HG02840 (cell line): ENCODE results near the gene PHKB.
"Not testable (repeated sequence)": the region's sequence is repeated elsewhere in the genome, so short reads cannot be mapped to it uniquely, and the experiment has no call there.

Experiments used
- ATAC-seq: cut with Tn5 transposase; IDR thresholded peaks from one replicate; pipeline ENCODE4 v1.9.1; 2021; ENCODE audit warnings: mild to moderate bottlenecking, moderate library complexity, moderate number of reproducible peaks; ENCODE audit not compliant: unreplicated experiment, low FRiP score

The PHKB gene

DNA sequence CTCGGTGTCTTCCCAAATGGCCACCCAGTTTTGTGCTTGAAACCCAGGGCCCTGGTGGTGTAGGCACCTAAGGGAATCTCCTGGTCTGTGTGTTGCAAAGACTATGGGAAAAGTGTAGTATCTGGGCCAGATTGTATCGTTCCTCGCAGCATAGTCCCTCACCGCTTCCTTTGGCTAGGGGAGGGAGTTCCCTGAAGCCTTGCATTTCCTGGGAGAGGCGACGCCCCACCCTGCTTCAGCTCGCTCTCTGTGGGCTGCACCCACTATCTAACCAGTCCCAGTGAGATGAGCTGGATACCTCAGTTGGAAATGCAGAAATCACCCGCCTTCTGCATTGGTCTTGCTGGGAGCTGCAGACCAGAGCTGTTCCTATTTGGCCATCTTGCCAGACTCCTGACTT is 93.5 kb downstream of the PHKB start:
- ATAC-seq = not testable (repeated sequence)

DNA sequence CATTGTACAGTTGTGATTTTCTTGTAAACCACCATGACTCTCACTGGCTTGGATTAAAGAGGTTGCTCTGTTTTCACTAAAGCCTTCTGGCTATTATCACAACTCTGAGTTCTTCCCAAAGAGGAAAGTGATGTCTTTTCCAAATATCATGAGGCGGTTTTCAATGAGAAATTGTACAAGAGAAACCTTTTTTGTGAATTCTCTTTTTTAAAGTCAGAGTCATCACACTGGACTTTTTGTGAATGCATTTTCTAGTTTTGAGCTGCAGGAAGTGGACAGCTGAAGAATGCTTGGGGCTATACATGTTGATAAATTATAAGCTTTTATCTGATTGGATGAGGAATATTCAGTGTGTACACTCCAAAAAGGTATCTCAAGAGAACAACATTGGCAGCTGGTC is 100.2 kb downstream of the PHKB start:
- no peak for ATAC-seq

DNA sequence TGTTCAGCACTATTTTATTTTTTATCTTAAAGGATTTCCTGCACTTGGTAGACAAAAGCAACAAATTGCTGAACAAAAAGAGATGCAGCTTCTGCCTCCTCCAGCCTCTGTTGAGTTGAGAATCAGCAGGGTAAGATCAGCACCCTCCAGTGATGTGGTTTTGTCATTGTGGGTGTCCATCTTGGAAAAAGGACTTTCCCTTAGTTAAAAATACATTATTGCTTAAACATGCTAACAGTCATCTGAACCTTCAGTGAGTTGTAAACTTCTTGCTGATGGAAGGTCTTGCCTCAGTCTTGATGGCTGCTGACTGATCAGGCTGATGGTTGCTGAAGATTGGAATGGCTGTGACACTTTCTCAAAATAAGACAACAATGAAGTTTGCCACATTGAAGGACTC is 101.2 kb downstream of the PHKB start:
- no peak for ATAC-seq

DNA sequence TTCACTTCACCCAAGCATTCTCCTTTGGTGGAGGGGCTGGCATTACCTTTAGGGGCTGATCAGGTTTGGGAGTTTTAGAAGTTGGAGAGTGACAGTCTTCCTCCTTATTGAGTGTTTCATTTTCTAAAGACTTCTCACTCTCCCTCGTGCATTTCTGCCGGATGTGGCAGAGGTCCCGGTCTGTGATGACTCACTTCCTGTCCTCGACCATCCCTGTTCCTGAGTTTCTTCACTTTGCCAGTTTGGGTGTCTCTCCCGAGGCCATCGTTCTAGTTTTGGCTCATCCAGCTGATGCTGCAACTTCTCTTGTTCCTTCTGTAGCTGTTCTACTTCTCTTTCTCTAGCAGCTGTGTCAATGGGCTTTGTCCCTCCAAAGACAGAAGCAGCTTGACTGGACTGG is 104.3 kb downstream of the PHKB start:
- no peak for ATAC-seq

DNA sequence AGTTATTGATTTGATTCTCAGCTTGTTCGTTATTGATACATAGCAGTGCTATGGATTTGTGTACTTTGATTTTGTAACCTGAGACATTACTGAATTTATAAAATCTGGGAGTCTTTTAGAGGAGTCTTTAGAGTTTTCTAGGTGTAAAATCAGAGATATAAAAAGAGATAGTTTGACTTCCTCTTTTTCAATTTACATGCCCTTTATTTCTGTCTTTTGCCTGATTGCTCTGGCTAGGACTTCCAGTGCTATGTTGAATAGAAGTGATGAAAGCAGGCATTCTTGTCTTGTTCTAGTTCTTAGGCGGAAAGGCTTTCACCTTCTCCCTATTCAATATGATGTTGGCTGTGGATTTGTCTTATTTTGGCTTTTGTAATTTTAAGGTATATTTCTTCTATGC is 106.2 kb downstream of the PHKB start:
- ATAC-seq = no peak

DNA sequence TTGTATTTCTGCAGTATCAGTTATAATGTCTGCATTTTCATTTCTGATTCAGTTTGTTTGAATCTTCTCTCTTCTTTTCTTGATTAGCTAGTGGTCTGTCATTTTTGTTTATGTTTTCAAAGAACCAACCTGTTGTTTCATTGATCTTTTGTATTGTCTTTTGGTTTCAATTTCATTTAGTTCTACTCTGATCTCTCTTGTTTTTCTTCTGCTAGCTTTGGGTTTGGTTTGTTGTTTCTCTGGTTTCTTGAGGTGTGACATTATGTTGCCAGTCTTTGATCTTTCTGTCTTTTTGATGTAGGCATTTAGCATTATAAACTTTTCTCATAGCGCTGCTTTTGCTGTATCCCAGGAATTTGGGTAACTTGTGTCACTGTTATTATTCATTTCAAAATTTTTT is 107.2 kb downstream of the PHKB start:
- ATAC-seq = no peak

DNA sequence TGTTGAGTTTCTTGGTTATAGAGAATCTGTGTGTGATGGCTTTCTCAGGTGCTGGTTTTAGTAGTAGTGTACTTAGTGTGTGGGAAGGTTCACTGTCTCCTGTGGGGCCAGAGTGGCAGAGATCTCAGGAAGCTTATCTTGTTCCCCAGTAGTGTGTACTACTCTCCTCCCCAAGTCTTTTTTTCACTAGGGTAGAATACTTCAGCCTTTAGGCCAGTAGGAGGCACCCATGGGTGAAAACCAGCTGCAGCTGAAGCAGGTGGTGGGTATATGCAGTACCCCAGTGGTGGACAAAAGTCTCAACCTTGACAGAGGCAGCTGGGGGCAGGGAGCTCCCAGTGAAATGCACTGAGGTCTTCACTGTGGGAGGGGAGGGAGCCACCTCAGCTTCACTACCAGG is 109.9 kb downstream of the PHKB start:
- no peak for ATAC-seq

DNA sequence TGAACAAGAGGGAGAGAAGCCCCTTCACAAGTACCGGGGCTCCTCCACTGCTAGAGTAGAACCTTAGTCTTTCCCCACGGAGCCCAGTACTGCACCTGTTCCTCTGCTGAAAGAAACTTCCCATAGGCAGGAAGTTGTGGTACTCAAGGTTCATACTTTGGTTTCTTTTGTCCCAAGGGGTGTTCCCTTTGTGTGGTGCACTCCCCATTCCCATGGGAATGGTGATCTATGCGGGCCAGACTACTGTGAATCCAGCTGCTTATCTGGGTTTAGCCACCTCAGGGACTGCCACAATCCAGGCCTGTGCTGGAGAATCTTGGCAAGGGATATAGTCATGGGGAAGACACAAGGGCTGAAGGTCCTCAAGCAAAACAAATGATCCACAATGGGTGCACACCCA is 110.6 kb downstream of the PHKB start:
- no peak for ATAC-seq

DNA sequence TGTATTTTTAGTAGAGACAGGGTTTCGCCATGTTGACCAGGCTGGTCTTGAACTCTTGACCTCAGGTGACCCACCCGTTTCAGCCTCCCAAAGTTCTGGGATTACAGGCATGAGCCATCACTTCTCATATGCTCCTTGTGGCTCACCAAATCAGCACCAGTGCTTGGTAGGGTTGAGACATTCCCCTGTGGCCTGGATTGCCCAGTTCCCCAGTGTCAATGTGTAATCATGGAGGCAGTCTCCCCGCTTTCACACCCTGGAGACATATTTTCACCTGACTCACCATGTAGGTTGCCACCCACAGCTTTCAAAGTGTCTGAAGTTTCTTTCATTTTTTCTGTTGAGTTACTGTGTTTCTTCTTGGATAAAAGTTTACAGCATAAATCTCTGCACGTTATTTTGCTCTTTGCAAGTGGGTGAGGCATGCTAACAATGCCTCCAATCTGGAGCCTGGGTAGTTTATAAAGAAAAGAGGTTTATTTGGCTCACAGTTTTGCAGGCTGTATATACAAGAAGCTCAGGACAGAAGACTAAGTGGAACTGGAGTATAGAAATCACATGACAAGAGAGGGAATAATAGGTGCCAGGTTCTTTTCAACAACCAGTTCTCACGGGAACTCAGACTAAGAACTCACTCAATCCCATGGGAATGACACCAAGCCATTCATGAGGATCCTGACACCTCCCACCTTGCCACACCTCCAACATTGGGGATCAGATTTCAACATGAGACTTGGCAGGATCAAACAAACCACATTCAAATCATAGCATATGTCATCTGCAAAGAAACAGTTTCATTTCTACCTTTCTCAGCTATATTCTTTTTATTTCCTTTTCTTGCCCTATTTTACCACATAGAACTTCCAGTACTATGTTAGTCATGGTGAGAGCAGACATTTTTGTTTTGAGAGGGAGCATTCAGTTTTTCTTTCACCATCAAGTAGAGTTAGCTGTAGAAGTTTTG is 113.2 kb downstream of the PHKB start:
- ATAC-seq = no peak

DNA sequence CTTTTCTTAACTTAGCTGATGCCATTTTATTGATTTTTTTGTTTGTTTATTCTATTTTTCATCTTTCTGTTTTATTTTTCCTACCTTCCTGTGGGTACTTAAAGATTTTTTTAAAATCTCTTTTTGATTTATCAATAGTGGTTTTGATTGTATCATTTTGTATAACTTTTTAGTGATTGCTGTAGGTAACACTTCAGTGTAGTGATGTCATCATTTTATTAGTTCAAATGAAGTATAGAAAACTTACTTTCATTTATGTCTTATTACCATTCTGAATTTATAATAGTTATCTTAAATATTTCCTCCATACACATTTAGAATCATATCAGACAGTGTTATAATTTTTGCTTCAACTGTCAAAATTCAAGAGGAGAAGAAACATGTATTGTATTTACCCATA is 115.9 kb downstream of the PHKB start:
- no peak for ATAC-seq

DNA sequence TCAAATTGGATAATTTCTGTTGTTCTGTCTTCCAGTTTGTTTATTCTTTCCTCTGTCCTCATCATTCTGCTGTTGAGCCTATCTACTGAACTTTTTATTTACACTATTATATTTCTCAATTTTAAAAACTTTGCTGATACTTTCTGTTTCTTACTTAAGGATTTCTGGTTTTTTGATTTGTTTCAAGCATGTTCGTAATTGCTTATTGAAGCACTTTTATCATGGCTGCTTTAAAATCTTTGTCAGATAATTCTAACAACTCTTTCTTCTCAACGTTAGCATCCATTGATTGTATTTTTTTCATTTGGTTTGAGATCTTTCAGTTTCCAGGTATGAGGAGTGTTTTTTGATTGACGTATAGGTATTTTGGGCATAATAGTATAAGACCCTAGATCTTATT is 116.9 kb downstream of the PHKB start:
- no peak for ATAC-seq

DNA sequence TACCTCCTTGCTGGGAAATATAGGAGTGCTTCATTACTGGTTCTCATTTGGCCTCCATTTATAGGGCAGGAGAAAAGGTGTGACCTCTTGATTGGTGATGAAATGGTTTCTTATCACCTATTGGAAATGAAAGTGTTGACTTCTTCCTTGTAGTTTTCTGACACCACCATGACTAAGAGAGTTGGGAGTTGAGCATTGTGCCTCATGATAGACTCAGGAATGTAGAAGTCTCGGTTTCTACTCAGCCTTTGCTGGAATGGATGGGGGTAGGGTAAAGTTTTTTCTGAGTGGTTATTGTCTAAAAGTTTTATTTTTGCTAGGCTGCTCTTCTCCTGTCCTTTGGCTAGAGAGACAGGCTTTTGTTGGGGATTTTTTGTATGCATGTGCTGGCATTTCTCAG is 117.4 kb downstream of the PHKB start:
- no peak for ATAC-seq

DNA sequence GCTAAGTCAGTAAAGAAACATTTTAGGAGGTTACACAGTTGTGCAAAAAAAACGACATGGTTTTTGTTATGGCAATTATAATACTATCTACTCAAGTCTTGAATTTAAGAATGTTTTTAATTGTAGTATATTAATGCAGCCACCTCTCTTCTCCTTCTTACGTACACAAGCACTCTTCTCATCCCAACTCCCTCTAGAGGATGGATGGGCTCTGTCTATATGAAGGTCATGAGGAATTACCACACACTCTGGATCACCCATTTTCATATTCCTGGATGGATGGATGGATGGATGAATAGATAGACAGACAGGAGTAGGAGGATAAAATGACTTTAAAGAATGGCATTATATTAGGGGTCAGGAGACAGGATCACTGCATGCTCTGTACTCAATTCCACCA is 120.0 kb downstream of the PHKB start:
- ATAC-seq = no peak

DNA sequence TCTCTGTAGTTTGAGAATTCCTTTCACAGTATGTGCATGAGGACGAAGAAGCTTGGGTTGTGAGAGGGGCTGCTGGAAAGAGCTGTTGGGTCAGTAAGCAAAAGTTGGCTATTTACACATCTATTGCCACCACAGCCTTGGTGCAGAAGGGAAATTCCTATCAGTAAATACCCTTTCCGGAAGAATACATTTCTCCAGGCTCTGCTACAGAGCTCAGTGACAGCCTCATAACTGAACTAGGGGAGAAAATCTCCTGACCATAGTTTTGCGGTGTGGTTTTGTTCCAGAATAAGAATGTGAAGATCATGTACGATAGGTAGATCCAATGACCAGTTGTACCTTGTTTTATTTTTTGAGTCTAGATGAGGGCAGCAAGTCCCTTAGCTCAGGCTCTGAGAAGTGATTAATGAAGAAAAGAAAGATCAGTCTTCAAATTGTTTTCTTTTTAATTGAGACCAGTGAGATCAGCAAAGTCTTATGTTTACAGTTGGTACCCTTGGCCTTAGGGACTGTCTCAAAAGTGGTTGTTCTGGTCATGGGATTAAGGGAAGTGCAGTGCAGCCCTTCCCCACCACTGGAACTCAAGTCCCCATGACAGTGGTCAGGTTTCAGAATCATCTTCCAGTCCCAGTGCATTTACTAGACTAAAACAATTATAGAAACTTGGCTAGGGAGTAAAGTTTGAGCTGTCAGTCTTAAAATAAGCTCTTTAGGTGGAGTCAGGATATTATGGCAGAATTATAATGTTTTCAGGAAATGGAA is 123.5 kb downstream of the PHKB start:
- ATAC-seq = no peak

DNA sequence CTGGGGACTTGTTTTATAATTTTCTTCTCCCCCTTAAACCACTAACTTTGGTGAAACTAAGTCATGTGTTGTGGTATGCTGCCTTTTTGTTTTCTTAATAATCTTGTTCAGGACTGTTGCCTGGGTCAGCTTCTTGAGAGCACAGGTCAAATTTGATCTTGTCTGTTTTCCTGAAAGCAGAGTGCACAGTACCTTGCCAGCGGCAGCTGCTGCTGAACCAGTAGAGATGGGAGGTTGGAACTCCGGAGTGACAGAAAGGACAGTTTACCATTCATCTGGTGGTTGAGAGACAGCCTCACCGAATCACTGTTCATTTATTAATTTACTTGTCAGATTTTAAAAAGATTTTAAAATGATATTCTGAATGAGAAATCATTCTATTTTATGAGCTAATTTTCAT is 125.0 kb downstream of the PHKB start:
- no peak for ATAC-seq

DNA sequence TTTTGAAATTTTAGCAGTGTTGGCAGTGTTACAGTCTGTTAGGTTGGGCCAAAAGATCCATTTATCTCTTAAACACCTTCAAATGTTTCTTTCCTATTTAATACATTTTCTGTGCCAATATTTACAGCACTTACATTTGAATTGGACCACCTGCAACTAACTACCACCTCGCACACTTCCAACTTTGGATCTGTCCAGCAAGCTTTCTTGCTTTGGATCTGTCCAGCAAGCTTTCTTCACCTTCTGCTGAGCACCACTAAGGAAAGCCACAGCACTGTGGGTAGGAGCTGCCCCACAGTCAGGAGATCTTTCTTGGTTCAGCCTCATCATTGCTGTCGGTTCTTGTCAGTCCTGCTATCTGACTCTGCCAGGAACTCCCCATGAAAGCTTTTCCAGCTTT is 129.3 kb downstream of the PHKB start:
- no peak for ATAC-seq

DNA sequence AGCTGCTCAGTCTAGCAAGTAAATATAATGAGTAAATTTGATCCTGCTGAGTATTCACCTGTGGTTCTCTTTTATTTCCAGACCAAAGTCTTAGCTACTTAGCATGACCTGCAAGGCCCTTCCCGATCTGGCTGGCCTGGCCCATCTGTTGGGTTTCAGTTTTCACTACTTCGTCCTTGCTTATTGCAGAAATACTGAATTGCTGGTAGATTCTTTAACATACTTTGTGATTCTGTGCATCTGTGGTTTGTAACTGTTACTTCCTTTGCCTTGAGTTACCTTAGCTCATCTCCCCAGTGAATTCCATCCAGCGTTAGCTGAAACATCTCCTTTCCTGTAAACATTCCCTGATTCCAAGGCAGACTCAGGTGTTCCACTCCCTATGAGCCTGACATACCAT is 131.1 kb downstream of the PHKB start:
- ATAC-seq = no peak

DNA sequence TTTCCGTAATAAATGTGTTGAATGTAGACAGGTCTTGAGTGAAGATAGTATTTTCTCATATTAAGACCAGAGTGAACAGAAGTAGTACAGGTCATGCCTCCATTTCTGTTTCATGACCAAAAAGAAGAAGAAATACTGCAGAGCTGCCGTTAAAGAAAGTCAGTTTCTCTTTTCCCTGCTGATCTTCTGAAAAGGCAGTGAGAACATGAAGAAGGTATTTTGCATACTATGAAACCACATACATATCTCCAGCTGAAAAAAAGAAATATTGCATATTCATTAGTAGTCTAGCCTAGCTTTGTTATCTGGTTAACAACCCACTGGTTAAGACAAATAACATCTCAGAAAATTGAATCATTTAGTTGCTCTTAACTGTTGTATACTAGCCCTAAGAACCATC is 138.4 kb downstream of the PHKB start:
- no peak for ATAC-seq

DNA sequence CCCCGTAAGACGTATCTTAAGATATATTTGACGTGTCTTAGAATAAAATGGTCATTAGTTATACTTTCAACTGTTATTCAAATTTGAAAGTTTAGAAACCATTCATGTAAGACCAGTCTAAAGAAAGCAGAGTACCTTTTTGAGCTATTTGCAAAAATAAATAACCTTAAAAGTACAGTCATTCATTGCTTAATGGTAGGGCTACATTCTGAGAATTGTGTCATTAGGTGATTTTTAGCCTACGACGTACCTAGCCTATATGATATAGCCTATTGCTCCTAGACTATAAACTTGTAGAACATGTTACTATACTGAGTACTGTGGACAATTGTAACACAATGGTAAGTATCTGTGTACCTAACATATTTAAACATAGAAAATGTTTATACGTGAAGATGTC is 139.2 kb downstream of the PHKB start:
- ATAC-seq = no peak

DNA sequence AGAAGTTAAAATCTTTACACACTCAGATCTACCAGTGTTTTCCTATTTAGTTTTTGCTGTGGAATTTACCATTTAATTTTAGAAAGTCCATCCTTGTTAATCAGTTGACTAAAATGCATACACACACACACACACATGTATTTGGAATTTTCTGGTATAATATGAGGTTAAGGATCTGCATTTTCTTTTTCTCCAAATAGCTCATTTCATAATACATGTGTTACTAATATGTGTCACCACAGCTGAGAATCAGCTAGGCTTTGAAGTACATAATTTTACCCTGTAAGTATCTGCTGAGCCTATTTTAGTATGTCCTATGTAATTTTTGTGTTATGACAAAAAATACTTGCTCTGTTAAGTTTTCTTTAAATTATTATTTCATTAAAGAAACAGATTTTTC is 143.2 kb downstream of the PHKB start:
- ATAC-seq = no peak

DNA sequence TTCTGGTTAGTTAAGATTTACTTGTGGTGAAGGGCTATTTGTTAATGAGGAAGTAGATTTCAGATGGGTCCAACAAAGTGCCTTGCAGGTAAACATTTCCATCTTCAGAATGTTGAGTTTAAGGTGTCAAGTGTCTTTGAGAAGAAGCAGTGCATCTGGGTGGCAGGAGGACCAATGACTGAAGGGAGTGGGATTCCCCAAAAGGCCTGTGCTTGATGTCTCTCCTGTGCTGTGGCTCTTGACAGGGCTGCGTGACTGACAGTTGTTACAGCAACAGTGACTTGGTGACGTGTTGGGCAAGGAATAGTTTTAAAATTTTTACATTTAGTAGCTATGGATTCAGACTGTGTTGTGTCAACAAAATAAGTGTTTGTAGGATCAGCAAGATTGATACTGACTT is 149.9 kb downstream of the PHKB start:
- ATAC-seq = no peak
